Brain pericyte (primary cell): Measurements from ENCODE around the gene UGT1A9.
A peak's percentile ranks its signal among the peaks of the same experiment; 100 is the strongest.
"Not testable (repeated sequence)": the region's sequence is repeated elsewhere in the genome, so short reads cannot be mapped to it uniquely, and the experiment has no call there.

Experiments
- DNase-seq: peaks from one replicate; pipeline ENCODE4 v3.0.0-alpha.2; 2012; ENCODE audit warnings: low read depth, low spot score

Gene UGT1A9

DNA sequence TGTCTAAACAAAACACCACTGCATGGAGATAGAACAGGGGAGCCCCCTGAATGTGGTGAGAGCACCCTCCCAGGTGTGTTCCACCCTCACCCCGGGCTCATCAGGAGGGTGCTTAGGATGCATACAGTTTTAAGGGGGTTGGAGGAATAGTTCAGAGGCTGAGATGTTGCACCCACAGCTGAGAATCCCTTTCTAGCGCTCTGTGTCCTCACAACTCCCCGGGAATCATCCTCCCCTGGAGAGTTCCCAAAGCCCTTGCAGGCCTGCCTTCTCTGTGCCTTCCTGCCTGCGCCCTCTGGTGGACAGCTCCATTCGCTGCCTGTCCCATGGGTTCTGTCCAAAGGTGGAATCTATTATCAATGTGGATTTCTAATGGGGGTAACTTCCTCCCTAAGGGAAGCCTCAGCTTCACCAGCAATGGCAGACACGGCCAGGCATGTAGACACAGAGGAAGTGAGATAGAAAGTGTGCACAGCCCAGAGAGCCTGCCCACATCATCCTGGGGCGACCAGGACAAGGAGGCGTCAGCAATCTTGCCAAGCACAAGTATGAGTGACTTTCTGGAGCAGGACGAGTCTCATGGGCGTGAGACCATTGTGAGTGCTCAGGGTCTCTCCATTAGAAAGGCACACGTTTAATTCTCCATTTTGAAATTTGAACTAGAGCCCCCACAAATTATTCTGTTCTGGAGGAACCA lies 39.8 kb downstream of the UGT1A9 start:
- DNase-seq, result peak; percentile 5

DNA sequence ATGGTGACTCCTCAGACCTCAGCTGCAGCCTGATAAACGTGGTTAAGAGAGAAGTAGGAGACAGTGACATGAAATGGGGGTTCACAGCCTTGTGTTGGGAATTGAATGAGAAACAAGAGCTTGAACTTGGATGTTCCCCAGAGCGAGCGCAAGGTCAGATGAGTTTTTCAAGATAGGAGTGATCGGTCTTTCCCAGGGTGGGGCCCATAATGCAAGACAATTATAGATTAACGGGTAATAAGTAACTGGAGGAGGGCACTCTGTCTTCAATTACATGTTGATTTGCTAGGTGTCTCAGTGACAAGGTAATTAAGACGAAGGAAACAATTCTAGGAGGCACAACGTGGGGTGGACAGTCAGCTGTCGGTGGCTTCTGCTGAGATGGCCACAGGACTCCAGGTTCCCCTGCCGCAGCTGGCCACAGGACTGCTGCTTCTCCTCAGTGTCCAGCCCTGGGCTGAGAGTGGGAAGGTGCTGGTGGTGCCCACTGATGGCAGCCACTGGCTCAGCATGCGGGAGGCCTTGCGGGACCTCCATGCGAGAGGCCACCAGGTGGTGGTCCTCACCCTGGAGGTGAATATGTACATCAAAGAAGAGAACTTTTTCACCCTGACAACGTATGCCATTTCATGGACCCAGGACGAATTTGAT lies 41.0 kb downstream of the UGT1A9 start, which contains the start of gene UGT1A5:
UGT1A5 (plus strand) TSS at position 297 of the 651 bp plus-strand sequence; CDS start at position 382, 85 bp downstream.
- no peak for DNase-seq

DNA sequence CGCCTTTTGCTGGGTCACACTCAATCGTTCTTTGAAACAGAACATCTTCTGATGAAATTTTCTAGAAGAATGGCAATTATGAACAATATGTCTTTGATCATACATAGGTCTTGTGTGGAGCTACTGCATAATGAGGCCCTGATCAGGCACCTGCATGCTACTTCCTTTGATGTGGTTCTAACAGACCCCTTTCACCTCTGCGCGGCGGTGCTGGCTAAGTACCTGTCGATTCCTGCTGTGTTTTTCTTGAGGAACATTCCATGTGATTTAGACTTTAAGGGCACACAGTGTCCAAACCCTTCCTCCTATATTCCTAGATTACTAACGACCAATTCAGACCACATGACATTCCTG lies 41.5 kb downstream of the UGT1A9 start:
- DNase-seq, result no peak

DNA sequence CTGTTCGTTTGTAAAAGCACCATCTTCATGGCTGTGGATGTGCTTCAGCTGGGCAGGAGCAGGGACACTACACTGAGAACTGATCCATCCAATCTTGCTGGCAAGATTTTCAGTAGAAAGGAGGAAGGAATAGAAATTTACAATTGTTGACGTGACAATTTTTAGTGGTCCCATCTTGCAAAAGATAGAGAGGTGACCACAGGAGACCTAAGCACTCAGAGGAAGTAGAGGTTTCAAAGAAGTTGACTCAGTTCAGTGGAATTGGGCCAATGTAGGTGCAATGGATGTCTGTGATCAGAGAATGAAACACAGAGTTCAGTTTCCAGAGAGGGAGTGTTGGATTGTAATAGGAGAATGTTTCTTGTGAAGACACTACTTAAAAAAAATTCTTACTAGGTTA lies 42.4 kb downstream of the UGT1A9 start:
- DNase-seq, result no peak

DNA sequence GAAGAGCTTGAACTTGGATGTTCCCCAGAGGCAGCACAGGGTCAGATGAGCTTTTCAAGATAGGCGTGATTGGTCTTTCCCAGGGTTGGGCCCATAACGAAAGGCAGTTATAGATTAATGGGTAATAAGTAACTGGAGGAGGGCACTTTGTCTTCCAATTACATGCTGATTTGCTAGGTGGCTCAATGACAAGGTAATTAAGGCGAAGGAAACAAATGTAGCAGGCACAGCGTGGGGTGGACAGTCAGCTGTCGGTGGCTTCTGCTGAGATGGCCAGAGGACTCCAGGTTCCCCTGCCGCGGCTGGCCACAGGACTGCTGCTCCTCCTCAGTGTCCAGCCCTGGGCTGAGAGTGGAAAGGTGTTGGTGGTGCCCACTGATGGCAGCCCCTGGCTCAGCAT lies 46.9 kb downstream of the UGT1A9 start, which contains the start of gene UGT1A4:
UGT1A4 (plus strand) TSS at position 185 of the 400 bp plus-strand sequence; CDS start at position 270, 85 bp downstream.
- DNase-seq, result no peak

DNA sequence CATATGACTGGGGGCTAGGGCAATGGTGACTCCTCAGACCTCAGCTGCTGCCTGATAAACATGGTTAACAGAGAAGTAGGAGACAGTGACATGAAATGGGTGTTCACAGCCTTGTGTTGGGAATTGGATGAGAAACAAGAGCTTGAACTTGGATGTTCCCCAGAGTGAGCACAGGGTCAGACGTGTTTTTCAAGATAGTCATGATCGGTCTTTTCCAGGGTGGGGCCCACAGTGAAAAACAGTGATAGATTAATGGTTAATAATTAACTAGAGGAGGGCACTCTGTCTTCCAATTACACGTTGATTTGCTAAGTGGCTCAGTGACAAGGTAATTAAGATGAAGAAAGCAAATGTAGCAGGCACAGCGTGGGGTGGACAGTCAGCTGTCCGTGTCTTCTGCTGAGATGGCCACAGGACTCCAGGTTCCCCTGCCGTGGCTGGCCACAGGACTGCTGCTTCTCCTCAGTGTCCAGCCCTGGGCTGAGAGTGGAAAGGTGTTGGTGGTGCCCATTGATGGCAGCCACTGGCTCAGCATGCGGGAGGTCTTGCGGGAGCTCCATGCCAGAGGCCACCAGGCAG lies 57.1 kb downstream of the UGT1A9 start, which contains the start of gene UGT1A3:
UGT1A3 (plus strand) TSS at position 320 of the 579 bp plus-strand sequence; CDS start at position 405, 85 bp downstream.
- no peak for DNase-seq

DNA sequence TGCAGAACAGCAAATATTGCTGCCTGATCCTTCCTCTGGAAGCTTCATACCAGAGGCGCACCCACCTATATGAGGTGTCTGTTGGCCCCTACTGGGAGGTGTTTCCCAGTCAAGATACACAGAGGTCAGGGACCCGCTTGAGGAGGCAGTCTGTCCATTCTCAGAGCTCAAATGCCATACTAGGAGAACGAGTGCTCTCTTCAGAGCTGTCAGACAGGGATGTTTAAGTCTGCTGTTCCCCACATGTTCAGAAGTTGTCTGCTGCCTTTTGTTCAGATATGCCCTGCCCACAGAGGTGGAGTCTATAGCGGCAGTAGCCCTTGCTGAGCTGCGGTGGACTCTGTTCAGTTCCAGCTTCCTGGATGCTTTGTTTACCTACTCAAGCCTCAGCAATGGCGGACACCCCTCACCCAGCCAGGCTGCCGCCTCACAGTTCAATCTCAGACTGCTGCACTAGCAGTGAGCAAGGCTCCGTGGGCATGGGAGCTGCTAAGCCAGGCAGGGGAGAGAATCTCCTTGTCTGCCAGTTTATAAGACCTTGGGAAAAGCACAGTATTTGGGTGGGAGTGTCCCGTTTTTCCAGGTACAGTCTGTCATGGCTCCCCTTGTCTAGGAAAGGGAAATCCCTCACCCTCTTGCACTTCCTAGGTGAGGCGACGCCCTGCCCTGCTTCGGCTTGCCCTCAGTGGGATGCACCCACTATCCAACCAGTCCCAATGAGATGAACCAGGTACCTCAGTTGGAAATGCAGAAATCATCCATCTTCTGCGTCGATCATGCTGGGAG lies 65.4 kb downstream of the UGT1A9 start:
- DNase-seq, result not testable (repeated sequence)

DNA sequence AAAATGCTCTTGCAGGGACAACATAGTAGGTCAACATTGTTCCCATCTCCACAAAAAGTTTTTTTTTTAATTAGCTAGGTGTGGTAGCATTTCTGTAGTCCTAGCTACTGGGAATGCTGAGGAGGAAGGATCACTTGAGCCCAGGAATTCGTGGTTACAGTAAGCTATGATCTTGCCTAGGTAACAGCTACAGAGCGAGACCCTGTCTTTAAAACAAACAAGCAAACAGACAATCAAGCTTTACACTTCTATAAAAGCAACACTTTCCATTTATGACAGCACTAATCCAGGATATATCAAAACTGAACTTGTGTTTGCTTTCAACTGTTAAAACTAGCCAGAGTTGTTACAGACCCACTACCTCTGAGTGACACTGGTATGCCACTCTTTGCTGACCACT lies 69.2 kb downstream of the UGT1A9 start:
- no peak for DNase-seq

DNA sequence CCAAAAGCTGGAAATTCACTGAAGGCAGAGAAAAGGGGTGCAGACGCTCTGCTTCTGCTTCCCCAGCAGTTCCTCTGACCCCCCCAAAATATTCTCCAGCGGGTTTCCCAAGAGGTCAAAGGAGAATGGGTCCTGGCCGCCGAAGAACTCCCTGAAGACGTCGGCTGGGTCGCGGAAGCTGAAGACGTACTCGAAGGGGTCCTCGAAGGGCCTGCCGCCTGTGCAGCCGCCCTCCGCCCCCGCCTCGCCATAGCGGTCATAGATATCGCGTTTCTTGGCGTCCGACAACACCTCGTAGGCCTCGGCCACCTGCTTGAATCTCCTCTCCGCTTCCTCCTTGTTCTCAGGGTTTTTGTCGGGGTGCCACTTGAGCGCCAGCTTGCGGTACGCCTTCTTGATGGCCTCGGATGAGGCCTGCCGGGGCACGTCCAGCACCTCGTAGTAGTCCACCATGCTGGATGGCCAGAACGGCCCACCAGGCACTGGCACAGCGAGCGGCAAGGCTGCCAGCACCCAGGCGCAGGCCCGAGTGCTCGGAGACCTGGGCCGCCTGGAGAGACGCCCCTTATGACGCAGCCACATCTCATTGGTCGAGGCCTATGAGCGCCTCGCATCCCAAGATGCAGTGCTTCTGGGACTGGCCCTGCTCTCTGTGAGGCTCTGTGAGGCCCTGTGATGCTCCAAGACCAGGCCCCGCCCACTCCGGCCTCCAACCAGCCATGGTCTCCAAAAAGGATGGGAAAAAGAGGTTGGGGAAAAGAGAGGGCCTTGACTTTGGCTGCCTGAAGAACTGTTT lies 72.0 kb downstream of the UGT1A9 start:
- no peak for DNase-seq

DNA sequence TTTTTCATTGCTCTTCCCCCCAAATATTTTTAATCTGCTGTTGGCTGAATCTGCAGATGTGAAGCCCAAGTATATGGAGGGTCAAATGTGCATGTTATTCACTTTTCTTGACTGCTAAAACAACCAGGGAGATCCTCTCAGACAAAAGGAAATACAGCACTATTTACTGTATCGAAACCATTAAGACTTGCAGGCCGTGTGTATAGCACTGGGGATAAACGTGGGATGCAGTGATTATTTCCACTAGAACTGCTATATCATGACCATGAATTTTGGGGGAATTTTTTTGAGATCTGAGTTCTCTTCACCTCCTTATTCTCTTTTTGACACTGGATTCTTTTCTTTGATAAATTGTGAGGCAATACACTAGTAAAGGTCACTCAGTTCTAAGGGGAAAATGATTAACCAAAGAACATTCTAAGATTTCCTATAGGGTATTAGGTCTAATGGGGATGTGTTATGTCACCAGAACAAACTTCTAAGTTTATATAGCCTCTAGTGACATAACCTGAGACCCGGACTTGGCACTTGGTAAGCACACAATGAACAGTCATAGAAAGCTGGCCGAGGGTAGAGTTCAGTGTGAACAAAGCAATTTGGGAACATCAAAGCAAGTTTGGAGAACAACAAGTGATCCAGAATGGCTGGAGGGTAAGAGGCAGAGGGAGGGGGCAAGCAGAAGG lies 73.5 kb downstream of the UGT1A9 start:
- no peak for DNase-seq

DNA sequence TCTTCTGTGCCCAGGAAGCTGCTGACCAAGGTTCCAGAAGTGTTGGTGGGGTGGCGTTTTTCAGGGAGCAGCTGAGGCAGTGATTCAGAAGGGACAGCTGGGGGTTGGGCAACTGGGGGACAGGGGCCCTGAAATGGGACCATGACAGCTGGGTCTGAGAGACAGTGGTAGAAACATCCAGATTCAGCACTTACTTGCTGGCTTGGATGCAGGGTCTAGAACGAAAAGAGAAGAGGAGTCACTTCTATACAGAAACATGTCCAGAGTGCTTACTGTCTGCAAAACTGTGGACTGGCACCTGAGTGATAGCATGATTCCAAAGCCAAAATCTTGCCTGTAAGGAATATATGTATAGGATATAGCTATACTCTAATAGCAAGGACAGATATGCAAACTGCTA lies 74.1 kb downstream of the UGT1A9 start:
- not testable (repeated sequence) for DNase-seq

DNA sequence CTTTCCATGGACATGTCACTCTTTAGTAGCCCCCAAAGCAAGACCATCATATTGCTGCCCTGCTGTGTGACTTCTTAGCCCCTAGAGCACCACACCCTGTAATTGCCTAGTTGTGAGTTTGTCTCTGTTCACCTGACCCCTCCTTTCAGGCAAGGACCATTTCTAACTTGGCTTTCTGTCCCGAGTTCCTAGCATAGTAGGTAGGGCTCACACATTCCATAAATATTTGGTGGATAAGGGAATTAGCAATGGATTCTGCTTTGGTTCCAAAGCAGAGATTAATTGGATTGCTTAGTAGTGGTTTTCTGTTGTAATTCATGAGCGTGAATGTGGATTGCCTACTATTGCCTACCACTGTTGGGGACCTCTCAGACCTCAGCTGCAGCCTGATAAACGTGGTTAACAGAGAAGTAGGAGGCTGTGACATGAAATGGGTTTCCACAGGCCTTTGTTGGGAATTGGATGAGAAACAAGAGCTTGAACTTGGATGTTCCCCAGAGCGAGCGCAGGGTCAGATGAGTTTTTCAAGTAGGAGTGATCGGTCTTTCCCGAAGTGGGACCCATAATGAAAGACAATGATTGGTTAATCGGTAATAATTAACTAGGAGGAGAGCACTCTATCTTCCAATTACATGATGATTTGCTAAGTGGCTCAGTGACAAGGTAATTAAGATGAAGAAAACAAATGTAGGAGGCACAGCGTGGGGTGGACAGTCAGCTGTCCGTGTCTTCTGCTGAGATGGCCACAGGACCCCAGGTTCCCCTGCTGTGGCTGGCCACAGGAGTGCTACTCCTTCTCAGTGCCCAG lies 75.0 kb downstream of the UGT1A9 start:
- DNase-seq, result no peak

DNA sequence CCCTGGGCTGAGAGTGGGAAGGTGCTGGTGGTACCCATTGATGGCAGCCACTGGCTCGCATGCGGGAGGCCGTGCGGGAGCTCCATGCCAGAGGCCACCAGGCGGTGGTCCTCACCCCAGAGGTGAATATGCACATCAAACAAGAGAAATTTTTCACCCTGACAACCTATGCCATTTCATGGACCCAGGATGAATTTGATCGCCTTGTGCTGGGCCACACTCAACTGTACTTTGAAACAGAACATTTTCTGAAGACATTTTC lies 75.5 kb downstream of the UGT1A9 start:
- DNase-seq, result no peak

DNA sequence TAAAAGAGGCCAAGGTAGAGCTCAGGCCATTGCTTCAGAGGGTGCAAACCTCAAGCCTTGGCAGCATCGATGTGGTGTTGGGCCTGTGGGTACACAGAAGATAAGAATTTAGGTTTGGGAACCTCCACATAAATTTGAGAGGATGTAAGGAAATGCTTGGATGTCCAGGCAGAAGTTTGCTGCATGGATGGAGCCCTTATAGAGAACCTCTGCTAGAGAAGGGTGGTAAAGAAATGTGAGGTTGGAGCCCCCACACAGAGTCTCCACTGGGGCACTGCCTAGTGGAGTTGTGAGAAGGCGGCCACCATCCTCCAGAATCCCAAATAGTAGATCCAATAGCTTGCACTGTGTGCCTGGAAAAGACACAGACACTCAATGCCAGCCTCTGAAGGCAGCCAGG lies 79.0 kb downstream of the UGT1A9 start:
- DNase-seq, result not testable (repeated sequence)

DNA sequence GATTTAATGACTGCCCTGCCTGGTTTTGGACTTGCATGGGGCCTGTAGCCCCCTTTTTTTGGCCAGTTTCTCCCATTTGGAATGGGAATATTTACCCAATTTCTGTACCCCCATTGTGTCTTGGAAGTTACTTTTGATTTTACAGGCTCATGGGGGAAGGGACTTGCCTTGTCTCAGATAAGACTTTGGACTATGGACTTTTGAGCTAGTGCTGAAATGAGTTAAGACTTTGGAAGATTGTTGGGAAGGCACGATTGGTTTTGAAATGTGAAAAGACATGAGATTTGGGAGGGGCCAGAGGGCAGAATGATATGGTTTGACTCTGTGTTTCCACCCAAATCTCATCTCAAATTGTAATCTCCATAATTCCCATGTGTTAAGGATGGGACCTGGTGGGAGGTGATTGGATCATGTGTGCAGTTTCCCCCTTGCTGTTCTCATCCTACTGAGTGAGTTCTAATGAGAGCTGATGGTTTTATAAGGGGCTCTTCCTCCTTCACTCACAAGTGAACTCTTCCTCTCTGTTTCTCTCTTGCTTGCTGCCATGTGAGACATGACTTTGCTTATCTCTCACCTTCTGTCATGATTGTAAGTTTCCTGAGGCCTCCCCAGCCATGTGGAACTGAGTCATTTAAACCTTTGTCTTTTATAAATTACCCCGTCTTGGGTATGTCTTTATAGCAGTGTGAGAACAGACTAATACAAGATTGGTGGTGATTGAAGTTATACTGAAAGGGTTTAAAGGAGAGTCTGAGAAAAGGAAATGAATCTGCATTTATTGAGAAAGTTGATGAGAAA lies 79.7 kb downstream of the UGT1A9 start:
- not testable (repeated sequence) for DNase-seq

DNA sequence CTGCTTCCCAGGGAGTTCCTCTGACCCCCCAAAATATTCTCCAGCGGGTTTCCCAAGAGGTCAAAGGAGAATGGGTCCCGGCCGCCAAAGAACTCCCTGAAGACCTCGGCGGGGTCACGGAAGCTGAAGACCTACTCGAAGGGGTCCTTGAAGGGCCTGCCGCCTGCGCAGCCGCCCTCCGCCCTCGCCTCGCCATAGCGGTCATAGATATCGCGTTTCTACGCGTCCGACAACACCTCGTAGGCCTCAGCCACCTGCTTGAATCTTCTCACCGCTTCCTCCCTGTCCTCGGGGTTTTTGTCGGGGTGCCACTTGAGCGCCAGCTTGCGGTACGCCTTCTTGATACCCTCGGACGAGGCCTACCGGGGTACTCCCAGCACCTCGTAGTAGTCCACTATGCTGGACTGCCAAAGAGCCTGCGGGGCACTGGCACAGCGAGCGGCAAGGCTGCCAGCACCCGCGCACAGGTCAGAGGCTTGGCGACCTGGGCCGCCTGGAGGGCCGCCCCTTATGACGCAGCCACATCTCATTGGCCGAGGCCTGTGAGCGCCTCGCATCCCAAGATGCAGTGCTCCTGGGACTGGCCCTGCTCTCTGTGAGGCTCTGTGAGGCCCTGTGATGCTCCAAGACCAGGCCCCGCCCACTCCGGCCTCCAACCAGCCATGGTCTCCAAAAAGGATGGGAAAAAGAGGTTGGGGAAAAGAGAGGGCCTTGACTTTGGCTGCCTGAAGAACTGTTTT lies 83.3 kb downstream of the UGT1A9 start:
- DNase-seq, result no peak

DNA sequence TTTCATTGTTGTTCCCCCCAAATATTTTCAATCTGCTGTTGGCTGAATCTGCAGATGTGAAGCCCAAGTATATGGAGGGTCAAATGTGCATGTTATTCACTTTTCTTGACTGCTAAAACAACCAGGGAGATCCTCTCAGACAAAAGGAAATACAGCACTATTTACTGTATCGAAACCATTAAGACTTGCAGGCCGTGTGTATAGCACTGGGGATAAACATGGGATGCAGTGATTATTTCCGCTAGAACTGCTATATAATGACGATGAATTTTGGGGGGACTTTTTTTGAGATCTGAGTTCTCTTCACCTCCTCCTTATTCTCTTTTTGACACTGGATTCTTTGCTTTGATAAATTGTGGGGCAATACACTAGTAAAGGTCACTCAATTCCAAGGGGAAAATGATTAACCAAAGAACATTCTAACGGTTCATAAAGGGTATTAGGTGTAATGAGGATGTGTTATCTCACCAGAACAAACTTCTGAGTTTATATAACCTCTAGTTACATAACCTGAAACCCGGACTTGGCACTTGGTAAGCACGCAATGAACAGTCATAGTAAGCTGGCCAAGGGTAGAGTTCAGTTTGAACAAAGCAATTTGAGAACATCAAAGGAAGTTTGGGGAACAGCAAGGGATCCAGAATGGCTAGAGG lies 84.9 kb downstream of the UGT1A9 start:
- no peak for DNase-seq

DNA sequence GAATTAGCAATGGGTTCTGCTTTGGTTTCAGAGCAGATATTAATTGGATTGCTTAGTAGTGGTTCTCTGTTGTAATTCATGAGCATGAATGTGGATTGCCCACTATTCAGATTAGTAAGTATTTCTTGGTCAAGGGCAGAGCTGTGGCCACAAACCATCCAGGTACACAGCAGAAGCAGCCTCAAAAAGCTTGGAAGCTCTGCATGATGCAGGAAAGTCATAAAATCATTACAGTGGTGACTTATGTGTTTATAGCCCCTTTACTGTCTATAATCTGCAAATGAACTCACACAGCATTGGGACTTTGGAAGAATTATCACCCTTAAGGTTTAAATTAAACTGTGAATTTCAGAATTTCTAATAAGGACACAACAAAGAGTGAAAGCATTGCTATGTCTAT lies 86.4 kb downstream of the UGT1A9 start:
- no peak for DNase-seq
